IMR-90 (cell line): Measurements from ENCODE around the gene CTTN. TPM values are rescaled to one million over a fixed set of nuclear protein-coding genes. Genes with fewer than 3 reads are reported as not detected.

ENCODE experiments used
- ATAC-seq: fragments of 200-7000 bp; cut with Tn5 transposase; 2 replicates; pipeline ENCODE4 v1.9.1; 2020; ENCODE audit warnings: low read depth, mild to moderate bottlenecking, moderate library complexity
- BruUV-seq: library from RNA; stranded (reverse); fragments of 400-500 nt; replicated peaks from 2 replicates; lab custom pipeline; 2021; lab: Mats Ljungman, UMichigan
- CTCF ChIA-PET: fragments of 300-600 bp; formaldehyde crosslinking; extraction: SDS; loops from one replicate; lab custom pipeline; 2021; ENCODE audit warnings: antibody characterized with exemption; lab: Yijun Ruan, JAX
- POLR2A ChIA-PET: fragments of 300-600 bp; sonication (Branson Sonifier 250); formaldehyde crosslinking; loops from one replicate; lab custom pipeline; 2022; ENCODE audit warnings: antibody characterized with exemption; ENCODE audit not compliant: unreplicated experiment; lab: Charles Lee
- DNase-seq: peaks from one replicate; pipeline ENCODE4 v3.0.0; 2013
- H2AFZ ChIP-seq: replicated peaks from 2 replicates; pipeline ENCODE3; 2013; ENCODE audit warnings: low read length, mild to moderate bottlenecking; ENCODE audit not compliant: poor library complexity
- H2AK5ac ChIP-seq: 2 replicates; pipeline ENCODE4 v1.6.1; 2013; ENCODE audit warnings: low read depth, low read length, inconsistent platforms
- H2AK9ac ChIP-seq: replicated peaks from 2 replicates; pipeline ENCODE3; 2013; ENCODE audit warnings: mild to moderate bottlenecking, low read depth, low read length, moderate library complexity; ENCODE audit not compliant: poor library complexity
- H2BK120ac ChIP-seq: 2 replicates; pipeline ENCODE4 v1.6.1; 2013; ENCODE audit warnings: low read depth, low read length, inconsistent platforms
- H2BK15ac ChIP-seq: 3 replicates; pipeline ENCODE4 v1.6.1; 2013; ENCODE audit warnings: low read depth, low read length, inconsistent platforms
- H2BK20ac ChIP-seq: 2 replicates; pipeline ENCODE4 v1.6.1; 2013; ENCODE audit warnings: low read depth, mild to moderate bottlenecking, inconsistent platforms, low read length, moderate library complexity
- H2BK5ac ChIP-seq: 2 replicates; pipeline ENCODE4 v1.6.1; 2013; ENCODE audit warnings: mild to moderate bottlenecking, low read depth, low read length, inconsistent platforms; ENCODE audit not compliant: poor library complexity, severe bottlenecking
- H3K14ac ChIP-seq: replicated peaks from 2 replicates; pipeline ENCODE4 v1.6.1; 2013; ENCODE audit warnings: low read depth, low read length, inconsistent platforms
- H3K18ac ChIP-seq: 2 replicates; pipeline ENCODE4 v1.6.1; 2013; ENCODE audit warnings: low read depth, low read length, control low read depth
- H3K23ac ChIP-seq: 2 replicates; pipeline ENCODE4 v1.6.1; 2013; ENCODE audit warnings: low read depth, low read length, inconsistent platforms
- H3K27ac ChIP-seq: 2 replicates; pipeline ENCODE4 v1.5.1; 2013; ENCODE audit warnings: mild to moderate bottlenecking, control low read depth, low read length; ENCODE audit not compliant: insufficient read depth
- H3K27me3 ChIP-seq: 2 replicates; pipeline ENCODE4 v1.6.1; 2013; ENCODE audit warnings: low read length; ENCODE audit not compliant: control insufficient read depth, insufficient read depth
- H3K36me3 ChIP-seq: 2 replicates; pipeline ENCODE4 v1.6.1; 2013; ENCODE audit warnings: low read length, mixed read lengths; ENCODE audit not compliant: control insufficient read depth, insufficient read depth
- H3K4ac ChIP-seq: 2 replicates; pipeline ENCODE4 v1.6.1; 2013; ENCODE audit warnings: low read depth, low read length, inconsistent platforms
- H3K4me1 ChIP-seq: 2 replicates; pipeline ENCODE4 v1.6.1; 2013; ENCODE audit warnings: low read length, mixed read lengths; ENCODE audit not compliant: control insufficient read depth, insufficient read depth
- H3K4me2 ChIP-seq: 2 replicates; pipeline ENCODE4 v1.6.1; 2013; ENCODE audit warnings: low read depth, mild to moderate bottlenecking, control low read depth, low read length, moderate library complexity
- H3K4me3 ChIP-seq: 2 replicates; pipeline ENCODE4 v1.5.1; 2013; ENCODE audit warnings: low read depth, mild to moderate bottlenecking, control low read depth, low read length, moderate library complexity; ENCODE audit not compliant: insufficient read depth
- H3K56ac ChIP-seq: 2 replicates; pipeline ENCODE4 v1.6.1; 2013; ENCODE audit warnings: low read length, inconsistent platforms; ENCODE audit not compliant: insufficient read depth; ENCODE audit errors: extremely low read depth
- H3K79me1 ChIP-seq, 2 experiments: 2 replicates each; pipeline ENCODE4 v1.6.1; 2013; ENCODE audit warnings: low read length in 2 of 2, inconsistent platforms in 1 of 2, low read depth in 1 of 2
- H3K9ac ChIP-seq: 2 replicates; pipeline ENCODE4 v1.6.1; 2013; ENCODE audit warnings: low read depth, low read length, control low read depth
- H3K9me1 ChIP-seq: 2 replicates; pipeline ENCODE4 v1.6.1; 2013; ENCODE audit warnings: low read length, inconsistent platforms; ENCODE audit not compliant: insufficient read depth
- H3K9me3 ChIP-seq: 2 replicates; pipeline ENCODE4 v1.6.1; 2013; ENCODE audit warnings: low read length; ENCODE audit not compliant: control insufficient read depth, insufficient read depth
- H4K20me1 ChIP-seq: 2 replicates; pipeline ENCODE4 v1.6.1; 2013; ENCODE audit warnings: low read length, inconsistent platforms; ENCODE audit not compliant: insufficient read depth
- H4K5ac ChIP-seq: 2 replicates; pipeline ENCODE4 v1.6.1; 2013; ENCODE audit warnings: mild to moderate bottlenecking, low read depth, low read length, control low read depth
- H4K8ac ChIP-seq, 2 experiments: 2 replicates each; pipeline ENCODE4 v1.6.1; 2013; ENCODE audit warnings: low read depth in 2 of 2, low read length in 2 of 2, control low read depth in 1 of 2, inconsistent platforms in 1 of 2
- H4K91ac ChIP-seq: 2 replicates; pipeline ENCODE4 v1.6.1; 2013; ENCODE audit warnings: low read depth, low read length, inconsistent platforms; ENCODE audit not compliant: insufficient read depth
- BHLHE40 ChIP-seq: fragments of 150-350 bp; IDR thresholded peaks from 2 replicates; pipeline ENCODE4 v1.6.1; 2016; ENCODE audit warnings: mild to moderate bottlenecking, low read depth, low read length
- CEBPB ChIP-seq: IDR thresholded peaks from 2 replicates; pipeline ENCODE4 v1.6.1; 2012; ENCODE audit warnings: low read depth, low read length, improper control_type of control experiment
- CHD1 ChIP-seq: IDR thresholded peaks from 2 replicates; pipeline ENCODE4 v1.6.1; 2012; ENCODE audit warnings: low read depth, low read length, improper control_type of control experiment
- FOS ChIP-seq: fragments of 150-350 bp; IDR thresholded peaks from 2 replicates; pipeline ENCODE4 v1.6.1; 2016; ENCODE audit warnings: low read depth, low read length
- MAZ ChIP-seq: IDR thresholded peaks from 2 replicates; pipeline ENCODE4 v1.6.1; 2012; ENCODE audit warnings: low read depth, mild to moderate bottlenecking, low read length, improper control_type of control experiment, moderate library complexity, borderline replicate concordance
- MXI1 ChIP-seq: IDR thresholded peaks from 2 replicates; pipeline ENCODE4 v1.6.1; 2012; ENCODE audit warnings: low read depth, mild to moderate bottlenecking, low read length, moderate library complexity, borderline replicate concordance
- POLR2A ChIP-seq: IDR thresholded peaks from 2 replicates; pipeline ENCODE4 v1.6.1; 2012; ENCODE audit warnings: mild to moderate bottlenecking, low read depth, low read length
- RFX5 ChIP-seq: IDR thresholded peaks from 2 replicates; pipeline ENCODE4 v1.8.0; 2012; ENCODE audit warnings: low read depth, mild to moderate bottlenecking, low read length, moderate library complexity
- WGBS, 2 experiments: methylation state at CpG; one replicate each; pipeline versions ENCODE4 v1.1.5 to v1.1.7; 2013; ENCODE audit warnings: missing lambda C conversion rate in 2 of 2; ENCODE audit not compliant: insufficient read length in 1 of 2; ENCODE audit errors: extremely low coverage in 2 of 2; 5-methylcytosine and 5-hydroxymethylcytosine counted together
- dilution Hi-C: fragments of 300-500 bp; cut with HindIII; formaldehyde crosslinking; loops from one replicate; pipeline ENCODE4 v1.14.3; 2018; ENCODE audit warnings: low sequenced_read_pairs; ENCODE audit not compliant: unreplicated experiment
- in situ Hi-C: fragments of 300-500 bp; cut with MboI; formaldehyde crosslinking; loops from 3 replicates; pipeline ENCODE4 v1.14.3; 2019; ENCODE audit warnings: low sequenced_read_pairs, inconsistent platforms, mixed read lengths
- intact Hi-C: fragments of 100-400 bp; cut with micrococcal nuclease; formaldehyde crosslinking; loops from 2 replicates; pipeline ENCODE4 v1.10.0; 2022
- polyA plus RNA-seq, 3 experiments: library from polyadenylated mRNA; depleted of rRNA; stranded (reverse); fragments of >200 nt; gene quantifications; 2 replicates each; pipeline ENCODE4 v1.2.3, GENCODE V29; 2012; ENCODE audit warnings: low replicate concordance in 1 of 3
- total RNA-seq: library from RNA; depleted of rRNA; stranded (reverse); fragments of >200 nt; gene quantifications from 2 replicates; pipeline ENCODE4 v1.2.3, GENCODE V29; 2012
- TF ChIP-seq, protein P1 (sequence below): conservative IDR thresholded peaks from 2 replicates; pipeline ENCODE4 v1.5.1; 2012; ENCODE audit warnings: mild to moderate bottlenecking, low read depth, low read length, improper control_type of control experiment
- TF ChIP-seq, protein P2 (sequence below): fragments of 150-350 bp; IDR thresholded peaks from 2 replicates; pipeline ENCODE4 v1.6.1; 2016; ENCODE audit warnings: low read depth, mild to moderate bottlenecking, low read length, moderate library complexity, borderline replicate concordance

CTTN gene
- total and polyA plus RNA-seq, 2 of the 4 experiments (the other 2 are of a cell fraction), result 287 to 296 TPM

DNA sequence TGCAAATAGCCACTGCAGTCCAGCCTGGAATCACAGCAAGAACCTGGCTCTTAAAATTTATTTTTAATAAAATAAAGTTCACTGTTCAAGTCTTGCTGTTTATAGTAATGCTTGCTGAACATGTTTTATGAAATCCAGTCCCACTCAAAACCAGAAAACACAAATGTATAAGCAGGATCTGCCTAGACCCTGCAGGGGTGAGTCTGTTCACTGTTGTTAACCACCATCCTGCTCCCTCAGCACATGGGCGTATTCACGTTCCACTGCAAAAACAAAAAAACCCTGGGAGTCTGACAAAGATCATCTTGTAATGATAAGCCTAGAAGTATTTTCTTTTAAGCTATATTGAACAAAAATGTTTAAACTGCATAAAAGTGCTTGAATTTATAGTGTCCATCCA is 45.0 kb upstream of the CTTN start:
- CTCF ChIA-PET, result no interaction called here
- Histone ChIP-seq H4K20me1 (no peaks in the 10 kb centered on the region), H3K27ac (no peak overlapping the region), H2BK120ac (no peak overlapping the region), H3K4me2 (no peak overlapping the region), H2BK20ac (no peak overlapping the region), H3K4me3 (no peak overlapping the region), H3K56ac (no peak overlapping the region), H2AFZ (no peak overlapping the region), H3K4me1 (no peaks in the 10 kb centered on the region), H3K36me3 (peaks cover 42% of the 10 kb centered on the region), H3K9me3 (no peaks in the 10 kb centered on the region), H2BK5ac (no peak overlapping the region), H2AK5ac (no peak overlapping the region), H4K5ac (no peak overlapping the region), H3K9me1 (no peaks in the 10 kb centered on the region), H3K9ac (no peak overlapping the region), H3K4ac (no peak overlapping the region), H4K91ac (no peak overlapping the region), H2AK9ac (no peak overlapping the region), H2BK15ac (no peak overlapping the region), H3K14ac (no peak overlapping the region), H3K23ac (no peak overlapping the region), H3K27me3 (no peaks in the 10 kb centered on the region), H3K18ac (no peak overlapping the region), H3K79me1 (no peaks in the 10 kb centered on the region; a peak in 1 of 4 replicates), H4K8ac (no peak overlapping the region)
- no peak for DNase-seq
- intact Hi-C loops (no loop called here), in situ Hi-C loops (no loop called here), dilution Hi-C loops (no loop called here)
- no TSS peak for BruUV-seq
- WGBS, 2 experiments, result no CpG with 5 or more reads among the region's 2 CpGs
- no peak for ATAC-seq
- TF ChIP-seq FOS (no peak), RFX5 (no peak), CHD1 (no peak), CEBPB (no peak), POLR2A (no peak), BHLHE40 (no peak), MXI1 (no peak), MAZ (no peak)
- TF ChIP-seq, protein P1, sequence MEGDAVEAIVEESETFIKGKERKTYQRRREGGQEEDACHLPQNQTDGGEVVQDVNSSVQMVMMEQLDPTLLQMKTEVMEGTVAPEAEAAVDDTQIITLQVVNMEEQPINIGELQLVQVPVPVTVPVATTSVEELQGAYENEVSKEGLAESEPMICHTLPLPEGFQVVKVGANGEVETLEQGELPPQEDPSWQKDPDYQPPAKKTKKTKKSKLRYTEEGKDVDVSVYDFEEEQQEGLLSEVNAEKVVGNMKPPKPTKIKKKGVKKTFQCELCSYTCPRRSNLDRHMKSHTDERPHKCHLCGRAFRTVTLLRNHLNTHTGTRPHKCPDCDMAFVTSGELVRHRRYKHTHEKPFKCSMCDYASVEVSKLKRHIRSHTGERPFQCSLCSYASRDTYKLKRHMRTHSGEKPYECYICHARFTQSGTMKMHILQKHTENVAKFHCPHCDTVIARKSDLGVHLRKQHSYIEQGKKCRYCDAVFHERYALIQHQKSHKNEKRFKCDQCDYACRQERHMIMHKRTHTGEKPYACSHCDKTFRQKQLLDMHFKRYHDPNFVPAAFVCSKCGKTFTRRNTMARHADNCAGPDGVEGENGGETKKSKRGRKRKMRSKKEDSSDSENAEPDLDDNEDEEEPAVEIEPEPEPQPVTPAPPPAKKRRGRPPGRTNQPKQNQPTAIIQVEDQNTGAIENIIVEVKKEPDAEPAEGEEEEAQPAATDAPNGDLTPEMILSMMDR, result no peak
- TF ChIP-seq, protein P2, sequence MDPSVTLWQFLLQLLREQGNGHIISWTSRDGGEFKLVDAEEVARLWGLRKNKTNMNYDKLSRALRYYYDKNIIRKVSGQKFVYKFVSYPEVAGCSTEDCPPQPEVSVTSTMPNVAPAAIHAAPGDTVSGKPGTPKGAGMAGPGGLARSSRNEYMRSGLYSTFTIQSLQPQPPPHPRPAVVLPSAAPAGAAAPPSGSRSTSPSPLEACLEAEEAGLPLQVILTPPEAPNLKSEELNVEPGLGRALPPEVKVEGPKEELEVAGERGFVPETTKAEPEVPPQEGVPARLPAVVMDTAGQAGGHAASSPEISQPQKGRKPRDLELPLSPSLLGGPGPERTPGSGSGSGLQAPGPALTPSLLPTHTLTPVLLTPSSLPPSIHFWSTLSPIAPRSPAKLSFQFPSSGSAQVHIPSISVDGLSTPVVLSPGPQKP, result no peak
- POLR2A ChIA-PET, result no interaction called here
